Karpas-422 (cell line): ENCODE measurements around the gene HRAS. TPM values are rescaled to one million over a fixed set of nuclear protein-coding genes. Genes with fewer than 3 reads are reported as not detected.

Experiments used
- DNase-seq: peaks from one replicate; pipeline ENCODE4 v3.0.0-alpha.2; 2015
- H2AFZ ChIP-seq: fragments of 200-600 bp; sonication (generic); 2 replicates; pipeline ENCODE4 v1.6.1; 2014; ENCODE audit warnings: antibody characterized with exemption, low read length, mixed read lengths
- H3K27ac ChIP-seq: fragments of 200-600 bp; sonication (generic); 2 replicates; pipeline ENCODE4 v1.5.1; 2014; ENCODE audit warnings: mild to moderate bottlenecking, low read length, moderate library complexity
- H3K27me3 ChIP-seq: fragments of 200-600 bp; sonication (generic); 2 replicates; pipeline ENCODE4 v1.6.1; 2014; ENCODE audit warnings: low read length, mixed read lengths
- H3K36me3 ChIP-seq: fragments of 200-600 bp; sonication (generic); 2 replicates; pipeline ENCODE4 v1.6.1; 2014; ENCODE audit warnings: low read length, mixed read lengths; ENCODE audit not compliant: insufficient read depth
- H3K4me1 ChIP-seq: fragments of 200-600 bp; sonication (generic); 2 replicates; pipeline ENCODE4 v1.6.1; 2014; ENCODE audit warnings: mild to moderate bottlenecking, low read length, mixed read lengths
- H3K4me2 ChIP-seq: fragments of 200-600 bp; sonication (generic); 2 replicates; pipeline ENCODE4 v1.6.1; 2014; ENCODE audit warnings: low read length, low read depth, mild to moderate bottlenecking; ENCODE audit not compliant: poor library complexity, severe bottlenecking
- H3K4me3 ChIP-seq: fragments of 200-600 bp; sonication (generic); 2 replicates; pipeline ENCODE4 v1.5.1; 2014; ENCODE audit warnings: mild to moderate bottlenecking, antibody characterized with exemption, low read length, mixed read lengths
- H3K79me2 ChIP-seq: fragments of 200-600 bp; sonication (generic); 2 replicates; pipeline ENCODE4 v1.6.1; 2014; ENCODE audit warnings: mild to moderate bottlenecking, low read length, mixed read lengths
- H3K9ac ChIP-seq: fragments of 200-600 bp; sonication (generic); 2 replicates; pipeline ENCODE4 v1.6.0; 2014; ENCODE audit warnings: low read length
- H3K9me2 ChIP-seq: fragments of 200-600 bp; sonication (generic), shearing (Covaris generic); replicated peaks from 2 replicates; pipeline ENCODE4 v1.6.0; 2014; ENCODE audit warnings: mild to moderate bottlenecking, low read length, moderate library complexity; ENCODE audit not compliant: insufficient read depth
- H3K9me3 ChIP-seq: fragments of 300-700, 200-600 bp; sonication (generic); 2 replicates; pipeline ENCODE4 v1.6.1; 2014; ENCODE audit warnings: low read length, mixed read lengths
- H4K20me1 ChIP-seq: fragments of 200-600 bp; sonication (generic); 2 replicates; pipeline ENCODE4 v1.6.1; 2014; ENCODE audit warnings: mild to moderate bottlenecking, antibody characterized with exemption, low read length, low read depth; ENCODE audit not compliant: insufficient read depth
- total RNA-seq: library from RNA; depleted of rRNA; stranded (reverse); fragments of >200 nt; shearing (Covaris generic); gene quantifications from 2 replicates; pipeline ENCODE4 v1.2.3, GENCODE V29; 2014; ENCODE audit warnings: low replicate concordance

HRAS gene
- total RNA-seq, 1 experiment from 2014 or later: 8.5 TPM

- Histone ChIP-seq H3K27ac (no peak overlapping the region), H3K79me2 (peaks cover 6% of the 10 kb centered on the region; the same call in 1 of the 2 replicates), H2AFZ (no peak overlapping the region), H3K9me3 (no peaks in the 10 kb centered on the region), H3K4me3 (peak overlapping the region; percentile 80), H3K27me3 (no peaks in the 10 kb centered on the region), H3K36me3 (no peaks in the 10 kb centered on the region), H3K9me2 (no peaks in the 10 kb centered on the region), H3K4me1 (peaks cover 18% of the 10 kb centered on the region), H4K20me1 (0 out of 2 replicates have a peak, but pooled peaks cover 6% of the 10 kb centered on the region), H3K9ac (peak overlapping the region; percentile 86), H3K4me2 (peak overlapping the region; percentile 95)
- DNase-seq: no peak
Measured at GRCh38 chr11:569158-569885, 33.9 kb upstream of the HRAS start.

- peak; percentile 98 for DNase-seq
- no peak overlapping the region for H2AFZ ChIP-seq
Measured at GRCh38 chr11:568306-569157, 33.2 kb upstream of the HRAS start.

GRCh38 chr11:567629-568292, 32.4 kb upstream of the HRAS start:
- DNase-seq: no peak
- no peaks in the 10 kb centered on the region for H3K9me3 ChIP-seq
- peak overlapping the region; percentile 65 for H3K9ac ChIP-seq
- no peaks in the 10 kb centered on the region for H3K27me3 ChIP-seq
- no peaks in the 10 kb centered on the region for H3K36me3 ChIP-seq
- H3K4me1 ChIP-seq: peaks cover 16% of the 10 kb centered on the region
- H4K20me1 ChIP-seq: peaks cover 11% of the 10 kb centered on the region; the same call in 1 of the 2 replicates
- no peak overlapping the region; the same call in 1 of the 2 replicates for H3K27ac ChIP-seq
- H3K4me3 ChIP-seq: peak overlapping the region; percentile 68
- H3K79me2 ChIP-seq: peaks cover 6% of the 10 kb centered on the region; the same call in 1 of the 2 replicates
- no peak overlapping the region for H2AFZ ChIP-seq
- no peaks in the 10 kb centered on the region for H3K9me2 ChIP-seq
- H3K4me2 ChIP-seq: peak overlapping the region; percentile 83

More at GRCh38 chr11:568306-569157, 33.2 kb upstream of the HRAS start:
- Histone ChIP-seq H3K9me3 (no peaks in the 10 kb centered on the region), H4K20me1 (peaks cover 11% of the 10 kb centered on the region; the same call in 1 of the 2 replicates), H3K27me3 (no peaks in the 10 kb centered on the region), H3K4me3 (peak overlapping the region; percentile 80), H3K9me2 (no peaks in the 10 kb centered on the region), H3K27ac (no peak overlapping the region), H3K4me2 (peak overlapping the region; percentile 95), H3K36me3 (no peaks in the 10 kb centered on the region), H3K9ac (peak overlapping the region; percentile 86), H3K4me1 (peaks cover 16% of the 10 kb centered on the region), H3K79me2 (peaks cover 6% of the 10 kb centered on the region; the same call in 1 of the 2 replicates)

- Histone ChIP-seq H3K4me2 (peak overlapping the region; percentile 83), H3K36me3 (no peaks in the 10 kb centered on the region), H4K20me1 (peaks cover 11% of the 10 kb centered on the region; the same call in 1 of the 2 replicates), H2AFZ (no peak overlapping the region), H3K9me3 (no peaks in the 10 kb centered on the region), H3K9ac (peak overlapping the region; percentile 65), H3K9me2 (no peaks in the 10 kb centered on the region), H3K27ac (no peak overlapping the region; the same call in 1 of the 2 replicates), H3K4me1 (peaks cover 18% of the 10 kb centered on the region), H3K27me3 (no peaks in the 10 kb centered on the region), H3K79me2 (peaks cover 6% of the 10 kb centered on the region; the same call in 1 of the 2 replicates), H3K4me3 (peak overlapping the region; percentile 68)
- no peak for DNase-seq
Measured at GRCh38 chr11:567011-567628, 31.7 kb upstream of the HRAS start.

GRCh38 chr11:565921-566509, 30.6 kb upstream of the HRAS start:
- Histone ChIP-seq H3K9me3 (no peaks in the 10 kb centered on the region), H3K9ac (no peak overlapping the region), H3K4me3 (no peak overlapping the region), H3K36me3 (no peaks in the 10 kb centered on the region), H4K20me1 (peaks cover 17% of the 10 kb centered on the region; the same call in 1 of the 2 replicates), H3K27me3 (no peaks in the 10 kb centered on the region), H3K4me1 (peaks cover 26% of the 10 kb centered on the region), H3K79me2 (peaks cover 9% of the 10 kb centered on the region; the same call in 1 of the 2 replicates), H3K27ac (no peak overlapping the region), H3K4me2 (no peak overlapping the region), H2AFZ (no peak overlapping the region), H3K9me2 (no peaks in the 10 kb centered on the region)
- no peak for DNase-seq

GRCh38 chr11:563812-564578, 28.6 kb upstream of the HRAS start:
- peaks cover 33% of the 10 kb centered on the region for H3K4me1 ChIP-seq
- no peaks in the 10 kb centered on the region for H3K27me3 ChIP-seq
- no peak overlapping the region for H3K9ac ChIP-seq
- H3K9me2 ChIP-seq: no peaks in the 10 kb centered on the region
- H3K4me3 ChIP-seq: no peak overlapping the region
- H3K79me2 ChIP-seq: peaks cover 9% of the 10 kb centered on the region; the same call in 1 of the 2 replicates
- no peaks in the 10 kb centered on the region for H3K9me3 ChIP-seq
- H3K36me3 ChIP-seq: no peaks in the 10 kb centered on the region
- H3K27ac ChIP-seq: no peak overlapping the region
- DNase-seq: no peak
- no peak overlapping the region for H2AFZ ChIP-seq
- H3K4me2 ChIP-seq: no peak overlapping the region
- H4K20me1 ChIP-seq: peaks cover 17% of the 10 kb centered on the region; the same call in 1 of the 2 replicates
